ENCODE measurements around the gene LRRC25.

GRCh38 chr19:18423258-18424020, 26.0 kb upstream of the LRRC25 start:
- TF ChIP-seq CTCF (IDR thresholded peaks at IDR 0.05) (no peak), POLR2A (IDR thresholded peaks at IDR 0.05) (no peak)
